Type B pancreatic cell (in vitro differentiated cells): ENCODE measurements around the gene KRT36. TPM values are rescaled to one million over a fixed set of nuclear protein-coding genes. Genes with fewer than 3 reads are reported as not detected.

Experiments
- DNase-seq: peaks from one replicate; pipeline ENCODE4 v3.0.0; 2021; ENCODE audit warnings: mixed read lengths; ENCODE audit not compliant: unreplicated experiment; ENCODE audit errors: extremely low spot score
- H3K27ac Mint-ChIP-seq: 2 replicates; pipeline ENCODE4 v1.8.0; 2021; ENCODE audit warnings: mild to moderate bottlenecking, mixed read lengths
- H3K27me3 Mint-ChIP-seq: 2 replicates; pipeline ENCODE4 v1.8.0; 2021; ENCODE audit warnings: mixed read lengths
- H3K36me3 Mint-ChIP-seq: 2 replicates; pipeline ENCODE4 v1.8.0; 2021; ENCODE audit warnings: mixed read lengths
- H3K4me1 Mint-ChIP-seq: one replicate; pipeline ENCODE4 v1.8.0; 2021; ENCODE audit warnings: mixed read lengths; ENCODE audit not compliant: unreplicated experiment
- H3K4me3 Mint-ChIP-seq: 2 replicates; pipeline ENCODE4 v1.8.0; 2021; ENCODE audit warnings: mild to moderate bottlenecking, mixed read lengths
- H3K9me3 Mint-ChIP-seq: 2 replicates; pipeline ENCODE4 v1.8.0; 2021; ENCODE audit warnings: mixed read lengths
- total RNA-seq: library from RNA; stranded (reverse); gene quantifications from 2 replicates; pipeline ENCODE4 v1.2.1, GENCODE V29; 2021; ENCODE audit warnings: low replicate concordance
- TF ChIP-seq, protein P1 (sequence below): fragments of 200-600 bp; sonication (generic); conservative IDR thresholded peaks from 2 replicates; pipeline ENCODE4 v1.5.0; 2021; ENCODE audit warnings: antibody characterized with exemption, mild to moderate bottlenecking

Gene KRT36
- total RNA-seq, 1 donor from 2014 or later, result 0.17 TPM

DNA sequence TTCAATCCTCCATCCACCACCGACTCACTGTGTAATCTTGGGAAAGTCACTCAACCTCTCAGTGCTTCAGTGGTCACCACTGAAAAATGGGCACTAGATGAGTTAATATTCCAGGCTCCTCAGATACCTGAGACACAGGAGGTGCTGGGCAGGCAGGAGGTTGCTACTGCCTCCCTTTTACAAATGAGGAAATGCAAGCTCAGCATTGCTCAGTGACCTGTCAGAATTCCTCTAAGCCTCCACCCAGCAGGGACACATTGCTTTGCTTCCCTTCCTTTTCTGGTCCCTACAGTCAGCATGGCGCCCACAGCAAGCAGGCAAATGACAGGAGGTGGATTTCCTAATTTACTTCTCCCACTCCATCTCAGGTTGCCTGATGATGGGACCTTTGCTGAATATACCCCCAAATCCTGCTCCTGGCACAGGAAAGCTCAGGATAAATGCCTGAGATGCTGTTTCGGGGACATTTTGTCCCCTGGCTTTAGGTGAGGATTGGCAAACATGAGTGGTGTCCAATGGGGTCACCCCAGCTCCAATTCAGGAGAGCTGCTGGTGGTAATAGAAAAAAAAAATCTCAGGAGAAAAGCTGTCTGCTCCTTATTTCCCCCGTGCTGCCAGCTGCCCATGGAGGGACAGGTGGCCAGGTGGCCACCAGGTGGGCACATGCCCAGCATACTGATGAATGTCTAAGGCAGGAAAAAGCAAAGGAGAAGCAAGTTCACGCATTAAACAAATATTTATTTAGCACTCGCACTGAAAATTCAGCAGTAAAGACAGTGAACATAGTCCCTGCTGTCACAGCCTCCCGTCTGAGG lies 20.7 kb upstream of the KRT36 start:
- TF ChIP-seq, protein P1, sequence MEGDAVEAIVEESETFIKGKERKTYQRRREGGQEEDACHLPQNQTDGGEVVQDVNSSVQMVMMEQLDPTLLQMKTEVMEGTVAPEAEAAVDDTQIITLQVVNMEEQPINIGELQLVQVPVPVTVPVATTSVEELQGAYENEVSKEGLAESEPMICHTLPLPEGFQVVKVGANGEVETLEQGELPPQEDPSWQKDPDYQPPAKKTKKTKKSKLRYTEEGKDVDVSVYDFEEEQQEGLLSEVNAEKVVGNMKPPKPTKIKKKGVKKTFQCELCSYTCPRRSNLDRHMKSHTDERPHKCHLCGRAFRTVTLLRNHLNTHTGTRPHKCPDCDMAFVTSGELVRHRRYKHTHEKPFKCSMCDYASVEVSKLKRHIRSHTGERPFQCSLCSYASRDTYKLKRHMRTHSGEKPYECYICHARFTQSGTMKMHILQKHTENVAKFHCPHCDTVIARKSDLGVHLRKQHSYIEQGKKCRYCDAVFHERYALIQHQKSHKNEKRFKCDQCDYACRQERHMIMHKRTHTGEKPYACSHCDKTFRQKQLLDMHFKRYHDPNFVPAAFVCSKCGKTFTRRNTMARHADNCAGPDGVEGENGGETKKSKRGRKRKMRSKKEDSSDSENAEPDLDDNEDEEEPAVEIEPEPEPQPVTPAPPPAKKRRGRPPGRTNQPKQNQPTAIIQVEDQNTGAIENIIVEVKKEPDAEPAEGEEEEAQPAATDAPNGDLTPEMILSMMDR, result no peak
- H3K9me3 Mint-ChIP-seq, result no peaks in the 10 kb centered on the region

DNA sequence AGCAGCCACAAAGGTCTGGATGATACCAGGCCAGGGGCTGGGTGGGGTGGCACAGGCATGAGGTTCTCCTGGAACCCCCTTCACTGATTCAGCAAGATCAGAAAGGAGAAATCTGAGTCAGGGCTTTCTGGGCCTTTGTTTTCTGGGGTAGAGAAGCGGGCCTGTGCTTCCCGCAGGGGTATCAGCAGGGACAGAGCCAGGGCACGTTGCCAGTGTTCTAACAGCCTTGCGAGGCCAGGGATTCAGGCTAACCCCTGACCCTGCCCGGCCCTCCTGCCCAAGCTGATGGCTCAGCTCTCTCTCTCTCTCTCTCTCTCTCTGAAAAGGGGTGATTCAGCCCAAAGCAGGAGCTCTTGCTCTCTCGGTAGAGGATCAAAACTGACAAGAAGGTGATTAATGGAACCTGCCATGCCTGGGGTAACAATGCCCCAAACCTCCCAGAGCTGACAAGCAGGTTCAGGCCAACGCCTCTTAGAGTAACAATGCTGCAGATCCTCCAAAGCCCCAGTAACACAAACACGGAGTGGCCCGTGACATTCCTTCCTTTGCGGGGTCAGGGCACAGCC lies 17.7 kb upstream of the KRT36 start:
- H3K4me1 Mint-ChIP-seq, result peaks cover 28% of the 10 kb centered on the region
- peak overlapping the region; percentile 95 for H3K27ac Mint-ChIP-seq
- H3K9me3 Mint-ChIP-seq, result no peaks in the 10 kb centered on the region
- DNase-seq, result no peak
- no peaks in the 10 kb centered on the region for H3K27me3 Mint-ChIP-seq
- H3K36me3 Mint-ChIP-seq, result no peaks in the 10 kb centered on the region
- TF ChIP-seq, protein P1, result no peak
- peak overlapping the region; percentile 56 for H3K4me3 Mint-ChIP-seq

More for the DNA sequence above, 20.7 kb upstream of the KRT36 start:
- Mint-ChIP-seq H3K4me1 (peaks cover 27% of the 10 kb centered on the region), H3K4me3 (peak overlapping the region; percentile 52), H3K27me3 (no peaks in the 10 kb centered on the region), H3K27ac (peak overlapping the region; percentile 87), H3K36me3 (no peaks in the 10 kb centered on the region)
- DNase-seq, result no peak

- H3K4me1 Mint-ChIP-seq, result peaks cover 28% of the 10 kb centered on the region
- H3K36me3 Mint-ChIP-seq, result no peaks in the 10 kb centered on the region
Measured at GRCh38 chr17:41505809-41506767, 16.4 kb upstream of the KRT36 start.

DNA sequence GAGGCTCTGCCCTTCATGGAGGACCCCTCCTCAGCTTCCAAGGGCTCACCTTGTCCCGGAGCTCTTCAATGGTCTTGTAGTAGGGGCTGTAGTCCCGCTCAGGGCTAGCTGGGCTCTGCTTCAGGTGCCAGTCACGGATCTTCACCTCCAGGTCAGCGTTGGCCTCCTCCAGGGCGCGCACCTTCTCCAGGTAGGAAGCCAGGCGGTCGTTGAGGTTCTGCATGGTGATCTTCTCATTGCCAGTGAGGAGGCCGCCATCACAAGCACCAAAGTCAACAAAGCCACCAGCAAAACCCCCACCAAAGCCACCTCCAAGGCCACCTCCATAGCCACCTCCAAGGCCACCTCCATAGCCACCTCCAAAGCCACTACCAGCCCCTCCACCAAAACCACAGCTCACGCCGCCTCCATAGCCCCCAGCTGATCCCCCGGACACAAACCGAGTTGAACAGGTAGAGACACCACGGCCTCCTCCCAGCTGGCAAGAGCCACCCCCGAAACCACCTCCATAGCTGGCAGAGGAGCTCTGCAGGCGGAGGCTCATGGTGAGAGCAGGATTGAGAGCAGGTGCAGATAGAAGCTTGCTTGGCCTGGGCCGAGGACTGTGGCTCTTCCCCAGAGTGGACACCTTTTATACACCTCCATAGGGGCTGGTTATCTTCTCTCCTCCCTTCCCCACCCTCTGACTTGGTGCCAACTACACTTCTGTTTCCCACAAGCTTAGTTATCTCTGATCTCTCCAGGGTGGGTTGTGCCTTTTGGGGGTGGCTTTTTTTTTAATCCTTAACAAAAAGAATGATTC lies 15.5 kb upstream of the KRT36 start, which contains the start of gene KRT13:
Gene KRT13 (minus strand): TSS at position 606 of the 802 bp plus-strand sequence. CDS start 62 bp downstream, at position 544.
- peak within 1 kb of the TSS; percentile 95 for H3K27ac Mint-ChIP-seq
- H3K4me3 Mint-ChIP-seq, result peak within 1 kb of the TSS; percentile 88
- TF ChIP-seq, protein P1, result no peak
- H3K4me1 Mint-ChIP-seq, result peaks cover 26% of the 10 kb centered on the region
- DNase-seq, result no peak
- H3K36me3 Mint-ChIP-seq, result no peaks in the 10 kb centered on the region
- no peaks in the 10 kb centered on the region for H3K9me3 Mint-ChIP-seq
- no peaks in the 10 kb centered on the region for H3K27me3 Mint-ChIP-seq

More at GRCh38 chr17:41505809-41506767, 16.4 kb upstream of the KRT36 start:
- peak overlapping the region; percentile 88 for H3K4me3 Mint-ChIP-seq
- H3K27me3 Mint-ChIP-seq, result no peaks in the 10 kb centered on the region
- peak overlapping the region; percentile 95 for H3K27ac Mint-ChIP-seq
- no peaks in the 10 kb centered on the region for H3K9me3 Mint-ChIP-seq
- TF ChIP-seq, protein P1, result no peak
- no peak for DNase-seq
